ENCODE results near the gene LETM1. TPM values are rescaled to one million over a fixed set of nuclear protein-coding genes. Genes with fewer than 3 reads are reported as not detected.

The LETM1 gene
- total RNA-seq, 1 donor from 2014 or later = 41.3 TPM

GRCh38 chr4:1870328-1870577 is 14.3 kb upstream of the LETM1 start:
- no peaks in the 10 kb centered on the region for H3K27me3 Mint-ChIP-seq (ENCODE audit: low read depth)
- H3K4me3 Mint-ChIP-seq (ENCODE audit: unreplicated experiment) = peak overlapping the region; percentile 77
- DNase-seq (ENCODE audit: low spot score) = peak; percentile 94
- H3K27ac Mint-ChIP-seq (ENCODE audit: unreplicated experiment) = peak overlapping the region; percentile 90
- H3K9me3 Mint-ChIP-seq (ENCODE audit: low read depth) = no peaks in the 10 kb centered on the region
- H3K4me1 Mint-ChIP-seq (ENCODE audit: low read depth) = peaks cover 28% of the 10 kb centered on the region
- no peak for TF ChIP-seq CTCF (IDR thresholded peaks at IDR 0.05)
- H3K36me3 Mint-ChIP-seq (ENCODE audit: low read depth) = no peaks in the 10 kb centered on the region

GRCh38 chr4:1869530-1870327 is 13.8 kb upstream of the LETM1 start:
- peak overlapping the region; percentile 77 for H3K4me3 Mint-ChIP-seq (ENCODE audit: unreplicated experiment)
- H3K27ac Mint-ChIP-seq (ENCODE audit: unreplicated experiment) = peak overlapping the region; percentile 90
- H3K9me3 Mint-ChIP-seq (ENCODE audit: low read depth) = no peaks in the 10 kb centered on the region
- DNase-seq (ENCODE audit: low spot score) = no peak
- peaks cover 28% of the 10 kb centered on the region for H3K4me1 Mint-ChIP-seq (ENCODE audit: low read depth)
- no peaks in the 10 kb centered on the region for H3K36me3 Mint-ChIP-seq (ENCODE audit: low read depth)
- H3K27me3 Mint-ChIP-seq (ENCODE audit: low read depth) = no peaks in the 10 kb centered on the region
- no peak for TF ChIP-seq CTCF (IDR thresholded peaks at IDR 0.05)

- Mint-ChIP-seq H3K36me3 (ENCODE audit: low read depth) (no peaks in the 10 kb centered on the region), H3K27me3 (ENCODE audit: low read depth) (no peaks in the 10 kb centered on the region), H3K9me3 (ENCODE audit: low read depth) (no peaks in the 10 kb centered on the region), H3K4me3 (ENCODE audit: unreplicated experiment) (no peak overlapping the region), H3K4me1 (ENCODE audit: low read depth) (peaks cover 23% of the 10 kb centered on the region), H3K27ac (ENCODE audit: unreplicated experiment) (no peak overlapping the region)
- no peak for TF ChIP-seq CTCF (IDR thresholded peaks at IDR 0.05)
- DNase-seq (ENCODE audit: low spot score) = no peak
Observed at GRCh38 chr4:1868912-1869311, 13.0 kb upstream of the LETM1 start.

GRCh38 chr4:1868293-1868692 is 12.3 kb upstream of the LETM1 start:
- no peak for TF ChIP-seq CTCF (IDR thresholded peaks at IDR 0.05)
- no peak for DNase-seq (ENCODE audit: low spot score)
- H3K27ac Mint-ChIP-seq (ENCODE audit: unreplicated experiment) = no peak overlapping the region
- H3K4me1 Mint-ChIP-seq (ENCODE audit: low read depth) = peaks cover 17% of the 10 kb centered on the region
- H3K4me3 Mint-ChIP-seq (ENCODE audit: unreplicated experiment) = no peak overlapping the region
- no peaks in the 10 kb centered on the region for H3K9me3 Mint-ChIP-seq (ENCODE audit: low read depth)
- H3K36me3 Mint-ChIP-seq (ENCODE audit: low read depth) = no peaks in the 10 kb centered on the region
- no peaks in the 10 kb centered on the region for H3K27me3 Mint-ChIP-seq (ENCODE audit: low read depth)

GRCh38 chr4:1866189-1866661 is 10.3 kb upstream of the LETM1 start:
- Mint-ChIP-seq H3K36me3 (ENCODE audit: low read depth) (no peaks in the 10 kb centered on the region), H3K27ac (ENCODE audit: unreplicated experiment) (no peak overlapping the region), H3K27me3 (ENCODE audit: low read depth) (no peaks in the 10 kb centered on the region), H3K4me1 (ENCODE audit: low read depth) (peaks cover 8% of the 10 kb centered on the region), H3K4me3 (ENCODE audit: unreplicated experiment) (no peak overlapping the region), H3K9me3 (ENCODE audit: low read depth) (no peaks in the 10 kb centered on the region)
- TF ChIP-seq CTCF (IDR thresholded peaks at IDR 0.05) = no peak
- DNase-seq (ENCODE audit: low spot score) = no peak

Data from chondrocyte (in vitro differentiated cells).